CMK (cell line): ENCODE measurements around the gene TIMM21.

Source experiments
- DNase-seq: peaks from one replicate; pipeline ENCODE4 v3.0.0-alpha.2; 2010; ENCODE audit warnings: low read depth

TIMM21 gene

GRCh38 chr18:74148543-74149070 lies 284 bp downstream of the TIMM21 start:
- DNase-seq = no peak

GRCh38 chr18:74149878-74150277 lies 1.6 kb downstream of the TIMM21 start:
- no peak for DNase-seq

- no peak for DNase-seq
Observed at GRCh38 chr18:74152270-74152669, 3.9 kb downstream of the TIMM21 start.

- no peak for DNase-seq
Observed at GRCh38 chr18:74152857-74153256, 4.5 kb downstream of the TIMM21 start.

- DNase-seq = no peak
Observed at GRCh38 chr18:74153377-74153776, 5.1 kb downstream of the TIMM21 start.

- no peak for DNase-seq
Observed at GRCh38 chr18:74153793-74154192, 5.5 kb downstream of the TIMM21 start.

- no peak for DNase-seq
Observed at GRCh38 chr18:74154716-74155115, 6.4 kb downstream of the TIMM21 start.

- no peak for DNase-seq
Observed at GRCh38 chr18:74155276-74155675, 7.0 kb downstream of the TIMM21 start.

- no peak for DNase-seq
Observed at GRCh38 chr18:74163019-74163660, 14.8 kb downstream of the TIMM21 start.

- no peak for DNase-seq
Observed at GRCh38 chr18:74166386-74166785, 18.1 kb downstream of the TIMM21 start.

GRCh38 chr18:74171910-74172606 lies 23.7 kb downstream of the TIMM21 start:
- no peak for DNase-seq

GRCh38 chr18:74172697-74173433 lies 24.5 kb downstream of the TIMM21 start:
- no peak for DNase-seq

GRCh38 chr18:74173434-74173750 lies 25.1 kb downstream of the TIMM21 start:
- DNase-seq = no peak

GRCh38 chr18:74175658-74176057 lies 27.3 kb downstream of the TIMM21 start:
- no peak for DNase-seq

- DNase-seq = no peak
Observed at GRCh38 chr18:74178884-74179283, 30.6 kb downstream of the TIMM21 start.

- DNase-seq = no peak
Observed at GRCh38 chr18:74179623-74180199, 31.4 kb downstream of the TIMM21 start.

GRCh38 chr18:74182335-74182734 lies 34.0 kb downstream of the TIMM21 start:
- DNase-seq = no peak

- no peak for DNase-seq
Observed at GRCh38 chr18:74183130-74183529, 34.8 kb downstream of the TIMM21 start.

- DNase-seq = no peak
Observed at GRCh38 chr18:74184875-74185274, 36.6 kb downstream of the TIMM21 start.

- no peak for DNase-seq
Observed at GRCh38 chr18:74185860-74186259, 37.5 kb downstream of the TIMM21 start.

GRCh38 chr18:74186661-74187060 lies 38.3 kb downstream of the TIMM21 start:
- DNase-seq = no peak

- DNase-seq = no peak
Observed at GRCh38 chr18:74190086-74190485, 41.8 kb downstream of the TIMM21 start.

GRCh38 chr18:74191577-74191976 lies 43.3 kb downstream of the TIMM21 start:
- no peak for DNase-seq
